NCI-H2196 (cell line): ENCODE data around the gene CCDC150.
A peak's percentile ranks its signal among the peaks of the same experiment; 100 is the strongest.
"Not testable (repeated sequence)": the region's sequence is repeated elsewhere in the genome, so short reads cannot be mapped to it uniquely, and the experiment has no call there.

Experiments used
- DNase-seq: peaks from one replicate; lab custom pipeline; 2025; ENCODE audit not compliant: unreplicated experiment; lab: John Stamatoyannopoulos, UW

CCDC150 gene

GRCh38 chr2:196710056-196710455 is 70.5 kb downstream of the CCDC150 start:
- DNase-seq = not testable (repeated sequence)

GRCh38 chr2:196711625-196712024 is 72.1 kb downstream of the CCDC150 start:
- DNase-seq = no peak

- DNase-seq = no peak
These were observed 73.4 kb downstream of the CCDC150 start for GRCh38 chr2:196712867-196713266.

DNA sequence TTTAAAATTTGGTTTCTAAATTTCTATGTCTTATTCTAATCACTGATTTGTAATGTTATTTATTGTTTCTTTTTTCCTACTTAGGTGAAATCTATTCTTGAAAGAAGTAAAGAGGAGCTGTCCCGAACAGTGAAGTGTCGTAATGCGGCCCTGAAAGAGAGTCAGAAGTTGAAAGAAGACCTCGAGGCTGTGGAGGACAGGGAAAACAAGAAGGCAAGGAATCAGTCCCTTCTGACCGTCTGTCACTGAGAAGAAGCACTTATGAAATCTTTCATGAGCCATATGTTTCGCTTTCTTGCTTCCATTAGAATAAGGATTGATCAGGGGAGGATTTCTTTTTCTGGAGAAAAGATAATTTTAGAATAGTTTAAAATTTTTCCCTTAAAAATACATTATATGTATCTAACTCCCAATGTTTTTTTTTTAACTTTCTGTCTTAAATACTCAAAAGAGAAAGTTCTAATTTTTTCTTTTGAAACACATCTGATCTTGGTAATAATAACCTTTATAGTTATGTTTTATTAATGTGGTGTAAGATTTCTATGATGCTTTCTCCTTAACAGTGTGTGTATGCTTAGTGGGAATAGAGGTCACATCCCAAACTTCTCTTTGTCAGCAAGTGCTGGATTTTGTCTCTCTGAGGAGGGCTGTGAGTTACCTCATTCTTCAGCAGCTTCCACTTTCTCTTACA is 79.0 kb downstream of the CCDC150 start:
- DNase-seq = no peak

- DNase-seq = no peak
These were observed 79.8 kb downstream of the CCDC150 start for GRCh38 chr2:196719110-196719872.

DNA sequence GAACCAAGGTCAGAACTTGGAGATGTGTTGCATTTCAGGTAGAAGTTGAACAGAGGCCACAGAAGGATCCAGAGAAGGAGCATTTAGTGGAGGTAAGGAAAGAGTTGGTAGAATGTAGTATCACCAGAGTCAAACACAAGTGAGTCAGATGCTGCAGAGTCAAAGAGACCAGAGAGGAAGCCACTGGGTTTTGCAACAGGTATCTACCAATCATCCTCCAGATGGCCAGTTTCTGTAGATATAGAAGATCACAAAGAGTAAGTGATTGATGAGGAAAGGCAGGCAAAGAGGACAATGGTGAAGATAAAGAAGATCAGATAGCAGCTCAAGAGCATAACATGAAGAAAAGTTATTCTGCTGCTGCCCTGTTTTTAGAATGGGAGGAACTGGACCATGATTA is 84.1 kb downstream of the CCDC150 start:
- no peak for DNase-seq

- DNase-seq = no peak
These were observed 85.7 kb downstream of the CCDC150 start for GRCh38 chr2:196725218-196725617.

- no peak for DNase-seq
These were observed 86.4 kb downstream of the CCDC150 start for GRCh38 chr2:196725882-196726281.

GRCh38 chr2:196729418-196729817 is 89.9 kb downstream of the CCDC150 start:
- DNase-seq = no peak

GRCh38 chr2:196736646-196737045 is 97.1 kb downstream of the CCDC150 start:
- DNase-seq = not testable (repeated sequence)

DNA sequence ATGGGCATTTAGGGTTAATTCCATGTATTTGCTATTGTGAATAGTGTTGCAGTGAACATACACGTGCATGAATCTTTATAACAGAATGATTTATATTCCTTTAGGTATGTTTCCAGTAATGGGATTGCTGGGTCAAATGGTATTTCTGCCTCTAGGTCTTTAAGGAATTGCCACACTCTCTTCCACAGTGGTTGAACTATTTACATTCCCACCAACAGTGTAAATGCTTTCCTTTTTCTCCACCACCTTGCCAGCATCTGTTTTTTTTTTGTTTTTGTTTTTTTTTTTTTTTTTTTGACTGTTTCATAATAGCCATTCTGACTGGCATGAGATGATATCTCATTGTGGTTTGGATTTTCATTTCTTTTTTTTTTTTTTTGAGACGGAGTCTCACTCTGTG is 97.5 kb downstream of the CCDC150 start:
- no peak for DNase-seq

DNA sequence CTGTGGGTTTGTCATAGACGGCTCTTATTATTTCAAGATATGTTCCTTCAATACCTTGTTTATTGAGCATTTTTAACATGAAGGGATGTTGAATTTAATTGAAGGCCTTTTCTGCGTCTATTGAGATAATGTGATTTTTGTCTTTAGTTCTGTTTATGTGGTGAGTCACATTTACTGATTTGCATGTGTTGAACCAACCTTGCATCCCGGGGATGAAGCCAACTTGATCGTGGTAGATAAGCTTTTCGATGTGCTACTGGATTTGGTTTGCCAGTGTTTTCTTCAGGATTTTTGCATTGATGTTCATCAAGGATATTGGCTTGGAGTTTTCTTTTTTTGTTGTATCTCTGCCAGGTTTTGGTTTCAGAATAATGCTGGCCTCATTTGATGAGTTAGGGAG is 99.5 kb downstream of the CCDC150 start:
- no peak for DNase-seq

GRCh38 chr2:196742216-196742615 is 102.7 kb downstream of the CCDC150 start:
- DNase-seq = no peak

- DNase-seq = no peak
These were observed 103.2 kb downstream of the CCDC150 start for GRCh38 chr2:196742685-196743084.

DNA sequence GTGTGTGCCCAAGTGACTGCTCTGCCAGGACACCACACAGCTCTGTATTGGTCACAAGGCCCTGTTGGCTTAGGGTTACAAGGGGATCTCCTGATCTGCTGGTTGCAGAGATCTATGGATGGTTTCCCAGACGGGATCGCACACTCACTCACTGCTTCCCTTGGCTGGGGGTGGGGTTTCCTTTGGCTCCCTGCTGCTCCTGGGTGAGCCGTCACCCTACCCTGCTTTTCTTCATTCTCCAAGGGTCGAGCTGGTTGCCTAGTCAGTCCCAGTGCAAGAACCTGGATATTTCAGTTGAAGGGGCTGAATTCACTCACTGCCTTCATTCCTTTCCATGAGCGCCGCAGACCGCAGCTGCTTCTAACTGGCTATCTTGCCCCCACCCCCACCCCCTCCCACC is 103.7 kb downstream of the CCDC150 start:
- DNase-seq = no peak

DNA sequence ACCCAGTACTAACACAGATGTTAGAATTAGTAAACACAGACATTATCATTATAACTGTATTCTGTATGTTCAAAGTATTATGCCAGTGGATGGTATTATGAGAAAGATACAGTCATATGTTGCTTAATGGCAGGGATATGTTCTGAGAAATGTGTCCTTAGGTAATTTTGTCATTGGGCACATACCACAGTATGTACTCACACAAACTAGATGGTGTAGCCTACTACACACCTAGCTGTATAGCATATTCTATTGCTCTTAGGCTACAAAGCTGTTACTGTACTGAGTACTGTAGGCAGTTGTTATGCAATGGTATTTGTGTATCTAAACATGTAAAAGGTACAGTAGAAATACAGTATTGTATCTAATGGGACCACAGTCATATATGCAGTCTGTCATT is 106.2 kb downstream of the CCDC150 start:
- DNase-seq = no peak

DNA sequence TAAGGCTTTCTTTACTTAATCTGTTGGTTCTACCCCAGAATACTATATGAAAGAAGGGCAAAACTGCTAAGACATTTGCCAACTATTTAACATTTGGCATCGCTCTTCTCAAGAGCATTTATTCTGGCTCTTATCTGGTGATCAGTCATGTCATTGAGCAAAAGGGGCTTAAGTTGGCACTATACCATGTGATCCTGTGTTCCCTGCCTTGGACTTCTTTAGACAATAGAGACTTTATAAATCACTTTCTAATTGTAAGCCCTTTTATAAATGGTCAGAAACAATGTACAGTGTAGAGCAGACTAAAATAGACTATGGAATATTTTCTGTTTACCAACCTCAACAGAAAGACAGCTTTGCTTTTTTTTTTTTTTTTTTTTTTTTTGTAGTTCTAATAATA is 107.9 kb downstream of the CCDC150 start:
- DNase-seq = no peak

DNA sequence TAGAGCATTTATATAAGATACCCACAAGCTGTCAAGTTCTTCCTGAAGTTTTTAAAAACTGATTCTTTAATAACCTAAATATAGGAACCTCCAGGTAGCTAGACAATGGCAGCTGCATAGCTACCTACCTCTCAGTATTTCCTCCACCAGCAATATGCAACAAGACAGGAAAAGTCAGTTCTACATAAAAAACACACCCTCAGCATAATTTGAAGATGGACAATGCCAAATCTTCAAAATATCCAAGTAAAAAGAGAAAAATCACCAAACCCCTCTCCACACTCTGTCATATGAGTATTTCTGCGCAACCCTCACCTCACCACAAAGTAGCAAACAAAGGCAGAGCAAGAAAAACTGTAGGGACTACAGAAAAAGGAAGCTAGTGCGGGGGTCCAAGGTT is 108.6 kb downstream of the CCDC150 start:
- DNase-seq = no peak

- no peak for DNase-seq
These were observed 110.9 kb downstream of the CCDC150 start for GRCh38 chr2:196750291-196750923.

DNA sequence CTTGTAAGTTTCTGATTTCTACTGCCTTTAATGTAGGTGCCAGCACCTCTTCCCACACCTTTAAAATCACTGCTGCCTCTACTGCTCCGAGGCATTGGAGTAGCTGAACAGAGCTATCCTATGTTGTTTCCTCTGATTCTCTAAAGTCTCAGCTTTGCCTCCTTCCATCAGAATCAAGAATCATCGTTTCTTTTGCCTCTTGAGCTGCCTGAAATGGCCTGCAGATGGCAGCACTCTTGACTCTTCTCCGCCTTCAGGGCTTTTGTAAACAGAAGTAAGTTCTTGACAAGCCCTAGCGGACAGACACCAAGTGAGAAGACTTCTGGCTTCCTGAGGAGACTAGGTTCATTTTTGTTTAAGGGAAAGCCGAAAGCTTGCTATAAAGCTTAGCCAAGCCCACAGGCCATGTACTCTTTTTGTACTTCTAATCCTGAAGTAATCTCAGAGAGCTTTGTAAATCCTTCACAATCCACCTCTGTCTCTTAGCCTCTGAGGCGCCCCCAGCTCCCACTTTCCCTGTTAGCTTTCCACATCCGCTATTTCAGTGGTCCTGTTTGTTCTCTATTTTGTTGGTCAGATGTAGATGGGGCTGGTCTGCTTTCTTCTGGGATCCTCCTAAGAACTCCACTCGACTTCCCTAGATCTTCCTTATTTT is 111.6 kb downstream of the CCDC150 start:
- peak; percentile 34 for DNase-seq

- no peak for DNase-seq
These were observed 119.2 kb downstream of the CCDC150 start for GRCh38 chr2:196758474-196759377.
